Muscle of leg (tissue), 11 donors: ENCODE data around the gene ITPR1. TPM values are rescaled to one million over a fixed set of nuclear protein-coding genes. Genes with fewer than 3 reads are reported as not detected.

Experiments
- DNase-seq: peaks from one replicate; pipeline ENCODE4 v3.0.0; 2013
- H3K27ac ChIP-seq: one replicate; pipeline ENCODE4 v1.5.1; 2013; ENCODE audit warnings: mild to moderate bottlenecking, low read length, control low read depth
- H3K27me3 ChIP-seq: one replicate; pipeline ENCODE4 v1.6.1; 2013; ENCODE audit warnings: low read length; ENCODE audit not compliant: control insufficient read depth, insufficient read depth
- H3K36me3 ChIP-seq: one replicate; pipeline ENCODE4 v1.6.1; 2013; ENCODE audit warnings: low read length; ENCODE audit not compliant: control insufficient read depth, insufficient read depth
- H3K4me1 ChIP-seq: one replicate; pipeline ENCODE4 v1.6.1; 2013; ENCODE audit warnings: low read length; ENCODE audit not compliant: control insufficient read depth, insufficient read depth
- H3K4me3 ChIP-seq: one replicate; pipeline ENCODE4 v1.5.1; 2013; ENCODE audit warnings: low read length, control low read depth
- H3K9me3 ChIP-seq: replicated peaks from 2 replicates; pipeline ENCODE4 v1.6.1; 2013; ENCODE audit warnings: low read depth, low read length; ENCODE audit not compliant: control insufficient read depth
- WGBS: methylation state at CpG from one replicate; pipeline ENCODE4 v1.1.5; 2013; ENCODE audit warnings: missing lambda C conversion rate; ENCODE audit not compliant: insufficient coverage; 5-methylcytosine and 5-hydroxymethylcytosine counted together
- polyA plus RNA-seq, 8 donors: library from polyadenylated mRNA; unstranded; fragments of 120-200 nt; gene quantifications; one replicate each; pipeline versions ENCODE4 v1.2.1 to v1.2.3, GENCODE V29; 2013; ENCODE audit warnings: inconsistent platforms in 1 of 8, low replicate concordance in 1 of 8; ENCODE audit not compliant: insufficient read length in 8 of 8, insufficient read depth in 1 of 8
- total RNA-seq: library from RNA; stranded (reverse); fragments of 120-200 nt; gene quantifications from one replicate; pipeline ENCODE4 v1.2.4, GENCODE V29; 2013

ITPR1 gene
- total and polyA plus RNA-seq, 9 donors, result 15.4 to 34.4 (median 20.5) TPM

DNA sequence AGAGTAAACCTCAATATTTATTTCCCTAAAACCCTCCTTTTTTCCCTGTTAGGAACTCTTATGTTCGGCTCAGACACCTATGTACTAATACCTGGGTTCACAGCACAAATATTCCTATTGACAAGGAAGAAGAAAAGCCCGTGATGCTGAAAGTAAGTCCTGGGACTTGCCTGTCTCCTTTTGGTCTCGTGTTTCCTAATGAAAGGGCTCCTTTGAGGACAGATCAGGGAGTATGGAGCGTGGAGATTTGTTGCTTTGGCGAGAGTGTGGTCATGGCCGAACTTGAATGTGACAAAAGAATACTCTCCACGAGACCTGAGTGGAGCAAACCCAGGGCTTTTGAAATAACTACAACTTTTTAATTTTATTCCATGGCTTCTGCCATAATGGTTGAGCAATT is 167.8 kb downstream of the ITPR1 start:
- H3K4me1 ChIP-seq, result peaks cover 9% of the 10 kb centered on the region
- 100% methylated on average over 4 of the region's 7 CpGs for WGBS
- DNase-seq, result no peak
- H3K9me3 ChIP-seq, result no peaks in the 10 kb centered on the region
- H3K4me3 ChIP-seq, result no peak overlapping the region
- no peaks in the 10 kb centered on the region for H3K27me3 ChIP-seq
- no peaks in the 10 kb centered on the region for H3K36me3 ChIP-seq
- no peak overlapping the region for H3K27ac ChIP-seq

DNA sequence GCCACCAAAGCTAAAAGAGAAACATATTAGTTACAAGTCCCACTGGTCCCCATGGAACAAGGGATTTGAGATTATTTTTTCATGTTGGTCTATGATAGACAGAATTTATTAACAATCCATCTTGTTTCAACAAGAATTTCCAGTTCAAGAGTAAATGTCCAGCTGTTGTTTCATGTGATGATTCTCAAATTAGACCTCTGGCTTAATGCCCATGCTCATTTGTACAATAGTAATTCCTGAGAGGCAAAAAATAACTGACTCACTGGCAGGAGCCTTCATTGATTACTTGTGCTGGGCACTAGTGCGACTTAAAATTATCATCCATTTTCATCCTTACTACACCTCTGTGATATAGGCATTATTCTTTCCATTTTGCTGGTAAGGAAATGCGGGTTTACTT is 171.3 kb downstream of the ITPR1 start:
- Histone ChIP-seq H3K4me3 (no peak overlapping the region), H3K9me3 (no peaks in the 10 kb centered on the region), H3K27ac (no peak overlapping the region), H3K4me1 (peaks cover 5% of the 10 kb centered on the region), H3K36me3 (peaks cover 10% of the 10 kb centered on the region), H3K27me3 (no peaks in the 10 kb centered on the region)
- DNase-seq, result peak; percentile 22
- WGBS, result no CpG with 5 or more reads among the region's 2 CpGs

DNA sequence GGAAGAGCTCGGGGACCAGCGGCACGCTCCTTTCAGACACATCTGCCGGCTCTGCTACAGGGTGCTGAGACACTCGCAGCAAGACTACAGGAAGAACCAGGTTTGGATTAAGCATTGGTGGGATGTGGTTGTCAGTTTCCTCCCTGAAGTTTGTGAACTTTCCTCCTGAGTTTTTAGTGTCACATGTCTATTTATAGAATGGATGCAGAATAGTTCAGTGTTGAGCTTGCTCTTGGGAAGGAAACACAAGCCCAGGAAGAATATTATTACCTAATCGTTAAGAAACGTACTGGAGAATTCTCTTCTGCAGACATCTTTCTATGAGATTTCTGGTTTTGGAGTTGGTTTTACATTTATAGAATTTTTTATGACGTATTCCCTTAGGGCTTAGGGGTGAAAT is 172.0 kb downstream of the ITPR1 start:
- no peak overlapping the region for H3K27ac ChIP-seq
- peaks cover 13% of the 10 kb centered on the region for H3K36me3 ChIP-seq
- H3K27me3 ChIP-seq, result no peaks in the 10 kb centered on the region
- H3K4me1 ChIP-seq, result peaks cover 5% of the 10 kb centered on the region
- no peak overlapping the region for H3K4me3 ChIP-seq
- no peaks in the 10 kb centered on the region for H3K9me3 ChIP-seq
- 85% methylated on average over 5 of the region's 8 CpGs for WGBS
- DNase-seq, result peak; percentile 20

DNA sequence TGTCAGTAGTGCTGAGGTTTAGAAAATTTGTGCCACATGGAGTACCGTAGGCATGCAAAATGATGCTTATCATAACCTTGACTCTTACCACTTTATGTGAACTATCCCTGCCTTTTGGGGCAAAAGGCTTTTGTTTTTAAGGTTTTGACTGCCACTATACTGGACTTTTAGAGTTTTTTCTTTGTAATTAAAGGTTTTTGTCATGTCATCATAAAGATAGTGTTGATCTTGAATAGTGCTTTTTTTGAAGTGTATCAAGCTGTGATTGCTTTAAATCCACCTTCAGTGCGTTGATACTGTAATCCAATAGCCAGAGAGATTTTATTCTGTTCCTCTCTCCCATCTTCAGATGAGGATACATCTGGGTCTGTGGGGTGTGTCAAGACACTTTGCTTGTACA is 172.9 kb downstream of the ITPR1 start:
- Histone ChIP-seq H3K36me3 (peaks cover 19% of the 10 kb centered on the region), H3K27ac (no peak overlapping the region)
- WGBS, result no CpG with 5 or more reads among the region's 2 CpGs

DNA sequence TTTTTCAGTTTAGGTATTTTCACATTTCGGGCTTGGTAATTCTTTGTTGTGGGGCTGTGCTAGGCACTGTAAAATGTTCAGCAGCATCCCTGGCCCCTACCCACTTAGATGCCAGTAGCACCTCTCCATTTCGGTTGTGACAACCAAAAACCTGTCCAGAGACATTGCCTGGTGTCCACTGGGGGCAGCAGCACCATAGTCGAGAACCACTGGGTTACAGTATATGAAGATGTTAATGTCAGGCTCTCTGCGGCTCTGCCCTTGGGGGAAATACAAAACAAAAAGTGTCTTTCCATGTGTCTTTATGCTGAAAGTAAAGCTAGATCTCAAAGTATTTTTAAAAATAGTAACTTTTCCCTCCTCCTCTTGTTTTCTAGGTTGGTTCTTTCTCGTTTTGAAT is 177.2 kb downstream of the ITPR1 start:
- Histone ChIP-seq H3K27ac (no peak overlapping the region), H3K4me1 (no peaks in the 10 kb centered on the region), H3K9me3 (no peaks in the 10 kb centered on the region), H3K36me3 (peaks cover 21% of the 10 kb centered on the region), H3K4me3 (no peak overlapping the region), H3K27me3 (no peaks in the 10 kb centered on the region)
- no peak for DNase-seq
- 20% methylated on average over 1 of the region's 5 CpGs for WGBS

More for the DNA sequence above, 172.9 kb downstream of the ITPR1 start:
- Histone ChIP-seq H3K9me3 (no peaks in the 10 kb centered on the region), H3K27me3 (no peaks in the 10 kb centered on the region), H3K4me3 (no peak overlapping the region), H3K4me1 (peaks cover 5% of the 10 kb centered on the region)
- DNase-seq, result no peak

DNA sequence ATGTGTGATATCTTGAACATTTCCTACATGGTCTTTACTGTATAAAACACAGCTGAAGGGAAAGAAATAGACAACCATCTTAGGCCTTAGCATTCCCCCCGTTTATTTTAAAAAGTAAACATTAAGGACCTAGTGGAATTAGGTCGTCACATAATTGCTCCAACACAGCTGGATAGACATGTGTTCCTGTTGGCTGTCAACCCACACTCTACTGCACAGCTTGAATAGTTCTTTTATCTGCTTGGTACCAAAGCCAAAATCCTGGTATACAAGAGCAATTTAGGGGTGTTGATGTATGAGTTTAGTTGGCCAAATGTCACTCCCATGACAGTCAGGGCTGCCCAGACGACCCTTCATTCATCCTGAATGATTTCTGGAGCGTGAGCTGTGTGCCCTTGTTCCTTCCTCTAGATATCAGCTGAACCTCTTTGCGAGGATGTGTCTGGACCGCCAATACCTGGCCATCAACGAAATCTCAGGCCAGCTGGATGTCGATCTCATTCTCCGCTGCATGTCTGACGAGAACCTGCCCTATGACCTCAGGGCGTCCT is 179.7 kb downstream of the ITPR1 start:
- 82% methylated on average over 10 of the region's 11 CpGs for WGBS
- H3K4me3 ChIP-seq, result no peak overlapping the region
- no peaks in the 10 kb centered on the region for H3K9me3 ChIP-seq
- no peaks in the 10 kb centered on the region for H3K27me3 ChIP-seq
- H3K27ac ChIP-seq, result no peak overlapping the region
- no peaks in the 10 kb centered on the region for H3K4me1 ChIP-seq
- peaks cover 21% of the 10 kb centered on the region for H3K36me3 ChIP-seq
- DNase-seq, result peak; percentile 12

DNA sequence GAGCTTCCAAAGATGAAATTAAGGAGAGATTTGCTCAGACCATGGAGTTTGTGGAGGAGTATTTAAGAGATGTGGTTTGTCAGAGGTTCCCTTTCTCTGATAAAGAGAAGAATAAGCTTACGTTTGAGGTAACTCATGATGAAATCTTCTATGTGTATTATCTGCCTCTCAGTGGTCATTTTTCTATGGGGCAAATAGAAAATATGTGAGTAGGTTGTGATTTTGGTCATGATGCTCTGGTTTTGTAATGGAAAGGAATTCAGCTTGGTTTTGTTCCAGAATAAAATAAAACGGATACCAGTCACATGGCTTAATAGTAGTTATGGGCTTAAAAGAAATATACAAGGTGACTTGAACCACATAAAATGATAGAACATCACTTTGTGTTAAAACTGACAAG is 181.1 kb downstream of the ITPR1 start:
- no peaks in the 10 kb centered on the region for H3K9me3 ChIP-seq

DNA sequence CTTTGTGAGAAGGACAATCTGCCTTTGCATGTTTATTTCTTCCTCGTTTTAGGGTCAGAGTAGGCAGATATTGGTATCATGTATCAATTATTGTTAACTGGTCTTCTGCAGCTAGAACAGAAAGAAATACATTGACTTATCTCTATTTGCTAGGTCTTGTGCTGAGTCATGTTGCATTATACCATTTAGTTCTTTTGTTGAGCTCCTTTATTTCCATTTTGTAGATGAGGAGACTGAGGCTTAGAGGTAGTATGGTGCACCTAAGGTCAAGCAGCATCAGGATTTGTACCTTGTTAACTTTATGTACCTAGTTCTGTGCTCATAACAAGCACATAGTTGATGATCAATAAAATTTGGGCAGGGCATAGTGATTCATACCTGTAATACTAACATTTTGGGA is 182.6 kb downstream of the ITPR1 start:
- Histone ChIP-seq H3K27ac (no peak overlapping the region), H3K4me1 (no peaks in the 10 kb centered on the region), H3K9me3 (no peaks in the 10 kb centered on the region), H3K4me3 (no peak overlapping the region), H3K27me3 (no peaks in the 10 kb centered on the region), H3K36me3 (peaks cover 13% of the 10 kb centered on the region)
- WGBS, result no CpG with 5 or more reads among the region's 1 CpG
- DNase-seq, result no peak

More for the DNA sequence above, 181.1 kb downstream of the ITPR1 start:
- no peak for DNase-seq
- no CpG with 5 or more reads among the region's 2 CpGs for WGBS
- Histone ChIP-seq H3K4me1 (no peaks in the 10 kb centered on the region), H3K27me3 (no peaks in the 10 kb centered on the region), H3K36me3 (peaks cover 17% of the 10 kb centered on the region), H3K27ac (no peak overlapping the region), H3K4me3 (no peak overlapping the region)

DNA sequence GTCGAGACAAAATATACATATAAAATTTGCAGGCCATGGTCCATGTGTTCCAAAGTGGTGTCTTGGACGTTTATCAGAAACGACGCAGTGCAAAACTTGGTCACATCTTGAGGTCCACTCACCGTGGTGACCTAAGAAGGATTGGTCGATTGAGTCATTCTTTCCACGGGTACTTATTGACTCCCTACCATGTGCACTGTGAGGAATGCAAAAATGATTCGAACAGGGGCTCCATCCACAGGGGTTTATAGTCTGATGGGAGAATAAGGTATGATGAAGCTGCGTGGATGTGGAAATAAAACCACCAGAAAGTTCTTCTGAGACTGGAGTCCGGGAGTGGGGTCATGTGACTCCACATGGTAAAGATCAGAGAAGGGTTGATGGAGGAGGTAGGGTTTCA is 185.2 kb downstream of the ITPR1 start:
- H3K4me1 ChIP-seq, result no peaks in the 10 kb centered on the region
- H3K36me3 ChIP-seq, result peaks cover 13% of the 10 kb centered on the region
- no peak overlapping the region for H3K27ac ChIP-seq
- no peaks in the 10 kb centered on the region for H3K9me3 ChIP-seq
- DNase-seq, result no peak
- no peak overlapping the region for H3K4me3 ChIP-seq
- no peaks in the 10 kb centered on the region for H3K27me3 ChIP-seq
- WGBS, result 86% methylated on average over 9 of the region's 10 CpGs

DNA sequence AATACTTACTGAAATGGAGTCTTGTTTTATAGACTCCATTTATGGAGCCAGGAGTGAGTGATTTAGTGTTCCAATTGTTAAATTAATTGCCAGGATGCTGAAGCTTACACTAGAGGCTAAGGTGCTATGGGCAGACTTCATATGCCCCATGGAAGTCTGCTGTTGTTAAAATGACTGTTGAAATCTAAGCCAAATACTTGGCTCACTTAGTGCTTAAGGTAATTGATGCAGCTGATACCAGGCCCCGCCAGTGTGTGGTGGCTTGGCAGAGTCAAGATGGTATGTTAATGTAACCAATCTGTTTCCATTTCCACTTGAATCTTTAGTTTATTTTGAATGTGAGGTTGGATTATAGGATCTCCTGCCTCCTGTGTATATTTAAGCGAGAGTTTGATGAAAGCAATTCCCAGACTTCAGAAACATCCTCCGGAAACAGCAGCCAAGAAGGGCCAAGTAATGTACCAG is 187.1 kb downstream of the ITPR1 start:
- Histone ChIP-seq H3K9me3 (no peaks in the 10 kb centered on the region), H3K36me3 (peaks cover 23% of the 10 kb centered on the region), H3K4me3 (no peak overlapping the region), H3K27me3 (no peaks in the 10 kb centered on the region), H3K4me1 (no peaks in the 10 kb centered on the region), H3K27ac (no peak overlapping the region)
- 72% methylated on average over 2 of the region's 3 CpGs for WGBS
- no peak for DNase-seq

DNA sequence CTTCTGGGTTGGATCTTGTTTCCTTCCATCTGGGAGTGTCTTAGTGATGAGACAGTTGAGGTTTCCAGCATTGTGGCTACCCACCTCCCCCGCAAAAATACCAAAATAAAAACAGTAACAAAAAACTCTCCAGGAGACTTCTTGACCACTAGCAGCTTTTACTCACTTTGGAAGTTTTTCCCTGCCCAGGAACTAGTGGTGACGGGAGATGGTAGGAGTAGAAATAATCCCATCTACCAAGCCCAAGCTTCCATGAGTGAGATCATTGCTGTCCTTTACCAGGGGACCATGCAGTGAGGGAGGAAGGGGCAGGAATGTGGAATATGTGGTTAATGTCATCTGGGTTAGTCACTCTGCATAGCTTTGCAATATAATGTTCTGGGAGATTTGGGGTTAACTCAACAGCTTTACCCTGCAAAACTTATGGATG is 187.7 kb downstream of the ITPR1 start:
- WGBS, result no CpG with 5 or more reads among the region's 2 CpGs
- H3K4me3 ChIP-seq, result no peak overlapping the region
- no peaks in the 10 kb centered on the region for H3K9me3 ChIP-seq
- no peak for DNase-seq
- H3K36me3 ChIP-seq, result peaks cover 25% of the 10 kb centered on the region
- no peak overlapping the region for H3K27ac ChIP-seq
- no peaks in the 10 kb centered on the region for H3K27me3 ChIP-seq
- no peaks in the 10 kb centered on the region for H3K4me1 ChIP-seq
